OCI-LY3 (cell line): ENCODE data around the gene DOP1A.

ENCODE experiments used
- H2AFZ ChIP-seq: fragments of 200-600, 300-600 bp; shearing (Covaris generic); 2 replicates; pipeline ENCODE4 v1.6.0; 2014; ENCODE audit warnings: antibody characterized with exemption, low read depth, low read length
- H3K27ac ChIP-seq: fragments of 200-600, 300-600 bp; sonication (generic); 2 replicates; pipeline ENCODE4 v1.5.1; 2014; ENCODE audit warnings: mild to moderate bottlenecking, low read length, moderate library complexity, mixed read lengths
- H3K27me3 ChIP-seq: fragments of 200-600, 300-600 bp; sonication (generic); 2 replicates; pipeline ENCODE4 v1.6.1; 2014; ENCODE audit warnings: low read depth, low read length, mixed read lengths
- H3K36me3 ChIP-seq: fragments of 200-600, 300-600 bp; sonication (generic); replicated peaks from 2 replicates; pipeline ENCODE3; 2014; ENCODE audit warnings: low read depth, low read length, mixed read lengths
- H3K4me1 ChIP-seq: fragments of 300-600, 200-600 bp; sonication (generic); 2 replicates; pipeline ENCODE4 v1.6.1; 2014; ENCODE audit warnings: low read length, mixed read lengths
- H3K4me2 ChIP-seq: fragments of 200-600, 300-600 bp; sonication (generic); 2 replicates; pipeline ENCODE4 v1.6.1; 2014; ENCODE audit warnings: low read length, mixed read lengths
- H3K4me3 ChIP-seq: fragments of 300-600, 200-600 bp; sonication (generic); 2 replicates; pipeline ENCODE4 v1.5.1; 2014; ENCODE audit warnings: antibody characterized with exemption, mild to moderate bottlenecking, low read length, moderate library complexity
- H3K79me2 ChIP-seq: fragments of 300-600, 200-600 bp; shearing (Covaris generic); 2 replicates; pipeline ENCODE4 v1.6.1; 2014; ENCODE audit warnings: mild to moderate bottlenecking, low read length, mixed read lengths
- H3K9ac ChIP-seq: fragments of 300-600, 200-600 bp; shearing (Covaris generic); 2 replicates; pipeline ENCODE4 v1.6.0; 2014; ENCODE audit warnings: mild to moderate bottlenecking, low read length, moderate library complexity
- H3K9me3 ChIP-seq: fragments of 200-600, 300-600 bp; shearing (Covaris generic); 2 replicates; pipeline ENCODE4 v1.6.1; 2014; ENCODE audit warnings: low read length, mixed read lengths; ENCODE audit not compliant: insufficient read depth
- H4K20me1 ChIP-seq: fragments of 200-600, 300-600 bp; sonication (generic); 2 replicates; pipeline ENCODE4 v1.6.1; 2016; ENCODE audit warnings: low read length, mixed read lengths; ENCODE audit not compliant: insufficient read depth
- EZH2phosphoT487 ChIP-seq: fragments of 200-600 bp; shearing (Covaris generic); IDR thresholded peaks from 2 replicates; pipeline ENCODE4 v1.6.1; 2018; ENCODE audit warnings: antibody characterized with exemption, mixed run types, low read depth
- TF ChIP-seq, protein P1 (sequence below): fragments of 200-600, 300-600 bp; sonication (generic); IDR thresholded peaks from 2 replicates; pipeline ENCODE4 v1.5.1; 2014; ENCODE audit warnings: antibody characterized with exemption, low read length, low read depth

Gene DOP1A

DNA sequence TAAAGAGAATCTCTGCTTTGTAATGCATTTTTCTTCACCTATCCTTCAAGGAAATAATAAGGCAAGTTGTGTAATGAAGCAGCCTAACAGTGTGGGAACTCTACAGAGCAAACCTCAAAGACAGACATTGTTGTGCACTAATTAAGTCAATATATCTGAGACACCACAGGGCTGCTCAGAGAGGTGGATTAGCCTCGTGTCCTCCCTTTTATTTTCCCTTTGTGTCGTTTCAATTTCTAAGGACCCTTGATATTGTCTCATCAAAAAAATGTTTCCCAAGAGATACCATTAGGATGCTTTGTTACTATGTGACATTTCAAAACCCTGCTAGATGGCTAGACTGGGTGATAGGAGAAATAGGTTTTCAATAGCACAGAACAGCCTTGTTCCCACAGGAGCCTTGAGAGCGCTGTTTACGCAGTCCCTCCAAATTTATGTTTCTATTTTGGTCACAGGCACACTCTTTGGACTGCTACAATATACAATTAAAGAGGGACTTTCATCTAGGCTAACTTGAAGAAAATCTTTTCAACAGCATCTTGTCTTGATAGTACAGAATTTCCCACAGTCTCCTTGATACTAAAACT lies 24.9 kb upstream of the DOP1A start:
- H3K4me3 ChIP-seq = no peak overlapping the region
- no peak overlapping the region for H3K4me2 ChIP-seq
- H3K9ac ChIP-seq = no peak overlapping the region
- no peaks in the 10 kb centered on the region for H4K20me1 ChIP-seq
- H3K27ac ChIP-seq = no peak overlapping the region
- no peaks in the 10 kb centered on the region for H3K9me3 ChIP-seq
- H3K4me1 ChIP-seq = no peaks in the 10 kb centered on the region
- H3K27me3 ChIP-seq = no peaks in the 10 kb centered on the region
- no peak overlapping the region for H2AFZ ChIP-seq
- TF ChIP-seq, protein P1, sequence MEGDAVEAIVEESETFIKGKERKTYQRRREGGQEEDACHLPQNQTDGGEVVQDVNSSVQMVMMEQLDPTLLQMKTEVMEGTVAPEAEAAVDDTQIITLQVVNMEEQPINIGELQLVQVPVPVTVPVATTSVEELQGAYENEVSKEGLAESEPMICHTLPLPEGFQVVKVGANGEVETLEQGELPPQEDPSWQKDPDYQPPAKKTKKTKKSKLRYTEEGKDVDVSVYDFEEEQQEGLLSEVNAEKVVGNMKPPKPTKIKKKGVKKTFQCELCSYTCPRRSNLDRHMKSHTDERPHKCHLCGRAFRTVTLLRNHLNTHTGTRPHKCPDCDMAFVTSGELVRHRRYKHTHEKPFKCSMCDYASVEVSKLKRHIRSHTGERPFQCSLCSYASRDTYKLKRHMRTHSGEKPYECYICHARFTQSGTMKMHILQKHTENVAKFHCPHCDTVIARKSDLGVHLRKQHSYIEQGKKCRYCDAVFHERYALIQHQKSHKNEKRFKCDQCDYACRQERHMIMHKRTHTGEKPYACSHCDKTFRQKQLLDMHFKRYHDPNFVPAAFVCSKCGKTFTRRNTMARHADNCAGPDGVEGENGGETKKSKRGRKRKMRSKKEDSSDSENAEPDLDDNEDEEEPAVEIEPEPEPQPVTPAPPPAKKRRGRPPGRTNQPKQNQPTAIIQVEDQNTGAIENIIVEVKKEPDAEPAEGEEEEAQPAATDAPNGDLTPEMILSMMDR = no peak
- no peak for TF ChIP-seq EZH2phosphoT487
- H3K79me2 ChIP-seq = no peaks in the 10 kb centered on the region
- H3K36me3 ChIP-seq = peaks cover 8% of the 10 kb centered on the region

DNA sequence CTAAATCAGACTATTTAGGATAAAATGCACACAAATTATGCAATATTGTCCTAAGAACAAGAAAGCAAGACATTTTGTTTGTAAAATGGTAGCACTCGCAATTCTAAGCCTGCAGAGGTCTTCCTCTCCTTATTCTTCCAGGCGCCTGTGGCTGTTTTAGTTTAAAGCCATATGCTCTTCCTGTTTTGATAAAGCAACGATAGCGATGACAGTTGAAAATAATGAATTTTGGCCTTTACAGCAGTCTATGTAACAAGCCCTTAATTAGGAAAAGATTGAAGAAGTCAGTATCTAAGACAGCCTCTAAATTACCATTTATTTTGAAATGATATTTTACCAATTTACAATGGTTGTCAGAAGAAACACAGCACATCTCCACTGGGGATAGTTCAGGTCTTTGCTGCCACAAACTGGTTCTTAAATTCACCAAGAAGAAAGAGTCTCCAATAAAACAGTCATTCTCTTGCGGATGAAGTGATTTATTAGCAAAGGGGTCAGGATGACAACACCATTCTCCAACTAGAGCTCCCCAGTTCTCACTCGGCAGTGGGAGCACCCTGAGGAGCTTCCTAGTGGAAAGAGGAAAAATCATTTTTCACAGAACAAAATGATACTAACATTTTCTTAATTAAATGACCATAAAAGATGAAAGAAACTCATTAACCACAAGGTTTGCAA lies 23.2 kb upstream of the DOP1A start:
- Histone ChIP-seq H2AFZ (no peak overlapping the region), H3K27me3 (no peaks in the 10 kb centered on the region), H3K79me2 (no peaks in the 10 kb centered on the region), H3K36me3 (peaks cover 6% of the 10 kb centered on the region), H3K4me1 (no peaks in the 10 kb centered on the region), H3K9me3 (no peaks in the 10 kb centered on the region), H3K4me3 (no peak overlapping the region), H3K27ac (no peak overlapping the region), H3K9ac (no peak overlapping the region), H3K4me2 (no peak overlapping the region), H4K20me1 (no peaks in the 10 kb centered on the region)
- TF ChIP-seq, protein P1 = no peak
- TF ChIP-seq EZH2phosphoT487 = no peak

DNA sequence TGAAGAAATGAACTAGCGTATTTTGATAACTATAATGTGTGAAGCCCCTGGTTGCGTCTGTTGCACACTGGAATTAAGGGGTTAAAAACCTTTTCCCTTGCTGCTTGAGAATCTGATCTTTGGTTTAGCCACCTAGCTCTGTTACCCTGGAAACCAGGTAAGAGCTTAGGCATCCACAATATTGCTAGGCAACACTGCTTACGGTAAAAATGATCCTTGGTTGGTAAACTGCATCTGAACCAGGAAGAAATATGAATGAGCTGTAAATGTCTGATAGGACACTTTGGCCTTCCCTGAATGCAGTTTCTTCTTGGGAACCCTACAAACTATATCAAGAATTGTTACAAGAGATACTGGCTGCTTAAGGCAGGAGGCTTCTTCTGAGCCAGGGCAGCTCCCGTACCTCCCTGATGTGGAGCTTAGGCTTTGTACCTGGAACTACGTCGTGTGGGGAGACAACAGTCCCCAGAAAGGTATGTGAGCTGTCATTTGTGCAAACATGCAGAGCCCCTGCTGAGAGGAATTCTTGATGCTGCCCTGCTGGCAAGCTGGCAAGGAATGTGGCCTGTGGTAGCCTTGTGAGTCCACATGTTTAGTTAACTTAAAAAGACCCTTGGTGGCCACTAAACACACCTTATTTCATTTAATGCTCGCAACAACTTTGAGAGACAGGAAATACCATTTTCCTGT lies 20.3 kb upstream of the DOP1A start:
- Histone ChIP-seq H3K27me3 (no peaks in the 10 kb centered on the region), H3K4me1 (no peaks in the 10 kb centered on the region), H3K9ac (no peak overlapping the region), H4K20me1 (no peaks in the 10 kb centered on the region), H2AFZ (no peak overlapping the region), H3K27ac (no peak overlapping the region), H3K36me3 (peaks cover 17% of the 10 kb centered on the region), H3K4me2 (no peak overlapping the region), H3K79me2 (no peaks in the 10 kb centered on the region), H3K9me3 (no peaks in the 10 kb centered on the region), H3K4me3 (no peak overlapping the region)
- no peak for TF ChIP-seq EZH2phosphoT487
- TF ChIP-seq, protein P1 = no peak

DNA sequence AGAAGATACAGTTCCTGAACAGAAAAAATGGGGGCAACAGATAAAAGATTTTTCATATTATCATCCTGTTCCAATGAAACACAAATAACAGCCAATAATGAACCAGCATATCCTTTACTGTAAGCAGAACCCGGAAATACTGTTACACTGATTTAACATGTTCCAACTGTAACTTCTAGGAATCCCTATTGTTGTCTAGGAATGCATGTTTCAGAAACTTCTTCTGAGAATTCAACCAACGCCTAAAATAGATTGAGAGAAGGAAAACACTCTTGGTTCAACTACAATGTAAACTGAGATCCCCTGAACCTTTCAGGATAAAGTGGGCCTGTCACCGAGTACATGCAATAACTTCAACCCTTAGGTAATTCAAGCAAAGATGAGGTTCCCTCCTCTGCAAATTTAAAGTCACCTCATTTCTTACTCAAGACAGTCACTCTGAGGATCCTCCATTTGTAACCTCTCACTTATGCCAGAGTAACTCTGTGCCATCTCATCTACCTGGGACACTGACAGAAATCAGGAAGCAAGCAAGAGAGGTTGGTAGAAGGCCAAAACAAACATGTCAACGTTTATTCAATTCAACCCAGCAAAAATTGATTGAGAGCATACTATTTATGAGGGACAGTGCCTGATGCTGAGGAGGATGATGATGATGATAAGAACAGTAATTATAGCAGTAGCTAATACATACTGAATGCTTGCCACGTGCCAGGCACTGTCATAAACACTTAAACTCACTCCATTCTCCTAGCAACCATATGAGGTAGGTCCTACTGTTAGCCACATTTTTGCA lies 15.9 kb upstream of the DOP1A start:
- TF ChIP-seq EZH2phosphoT487 = no peak
- TF ChIP-seq, protein P1 = no peak
- Histone ChIP-seq H2AFZ (no peak overlapping the region), H4K20me1 (no peaks in the 10 kb centered on the region), H3K27ac (no peak overlapping the region), H3K4me1 (no peaks in the 10 kb centered on the region), H3K4me3 (no peak overlapping the region), H3K9me3 (no peaks in the 10 kb centered on the region), H3K9ac (no peak overlapping the region), H3K79me2 (no peaks in the 10 kb centered on the region), H3K36me3 (peaks cover 27% of the 10 kb centered on the region), H3K27me3 (no peaks in the 10 kb centered on the region), H3K4me2 (no peak overlapping the region)
